ENCODE results near the gene KCNQ1.

The KCNQ1 gene

DNA sequence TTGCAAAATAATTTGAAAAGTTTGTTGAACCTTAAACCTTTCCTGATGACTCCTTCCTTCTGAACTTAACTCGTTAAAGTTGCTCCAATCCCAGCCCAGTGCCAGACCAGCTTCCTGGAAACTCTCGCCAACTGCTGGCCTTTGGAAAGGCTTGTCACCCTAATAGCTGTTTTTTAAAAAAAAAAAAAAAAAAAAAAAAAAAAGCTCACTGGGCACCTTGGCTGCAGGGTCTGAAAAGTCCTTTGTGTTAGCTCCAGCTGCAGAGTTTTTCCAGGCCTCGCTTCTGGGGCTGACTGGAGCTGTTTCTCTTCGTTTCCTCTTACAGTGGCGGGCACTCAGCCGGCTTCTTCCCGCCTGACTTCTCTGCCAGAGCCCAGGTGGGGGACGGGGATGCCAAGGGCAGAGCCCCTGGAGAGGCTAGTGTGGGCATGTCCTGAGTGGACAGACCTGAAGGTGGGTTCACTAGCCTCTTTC, 229.9 kb downstream of the KCNQ1 start:
- no peak for DNase-seq

DNA sequence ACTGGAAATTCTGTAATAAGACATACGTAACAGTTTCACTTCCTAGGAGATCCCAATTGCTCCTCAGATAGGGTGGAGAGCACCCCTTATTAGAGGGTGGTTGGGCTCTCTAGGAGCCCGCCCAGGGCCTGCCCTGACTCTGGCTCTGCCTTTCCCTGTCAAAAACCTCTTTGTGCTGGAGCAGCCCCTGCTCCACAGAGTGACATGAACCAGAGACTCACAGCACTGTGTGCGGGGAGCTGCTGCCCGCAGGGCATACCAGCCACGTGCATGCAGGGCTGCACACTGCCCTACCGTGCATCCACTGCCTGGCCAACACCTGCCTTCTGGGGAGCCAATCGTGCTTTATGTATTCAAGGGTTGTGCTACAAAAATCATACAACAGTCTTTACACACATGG, 230.7 kb downstream of the KCNQ1 start:
- no peak for DNase-seq

DNA sequence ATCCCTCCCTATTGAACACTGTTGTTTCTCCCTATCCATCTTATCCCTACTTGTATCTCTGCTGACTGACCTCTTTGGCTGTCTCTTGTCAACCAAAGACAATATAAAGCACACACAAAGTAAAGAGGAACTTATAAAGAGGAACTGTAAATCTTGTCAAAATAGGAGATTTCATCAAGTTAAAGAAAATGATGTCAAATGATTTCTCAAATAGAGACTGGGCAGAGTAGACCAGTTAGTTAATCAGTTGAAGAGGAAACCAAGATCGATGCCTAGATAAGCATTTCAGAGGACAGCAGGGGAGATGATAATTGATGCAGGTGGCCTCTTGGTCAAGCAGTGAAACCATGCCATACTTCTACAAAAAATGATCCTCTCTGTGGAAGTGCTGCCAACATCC, 232.3 kb downstream of the KCNQ1 start:
- DNase-seq: no peak

DNA sequence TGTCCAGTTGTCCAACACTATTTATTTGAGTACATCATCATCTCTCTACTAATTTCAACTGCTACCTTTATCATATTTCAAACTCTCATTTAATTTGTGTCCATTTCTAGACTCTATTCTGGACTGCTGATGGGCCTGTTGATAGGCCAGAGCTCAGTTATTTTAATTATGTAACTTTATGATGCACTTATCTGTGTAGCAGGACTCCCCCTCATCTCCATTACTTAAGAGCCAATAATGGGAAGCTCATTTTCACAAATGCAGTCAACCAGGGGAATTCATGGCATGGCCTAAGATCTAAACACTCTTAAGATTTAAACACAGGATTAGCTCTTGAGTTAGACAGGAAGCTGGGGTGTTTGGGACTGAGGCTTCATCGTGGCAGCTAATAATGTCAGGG, 233.6 kb downstream of the KCNQ1 start:
- DNase-seq: no peak

DNA sequence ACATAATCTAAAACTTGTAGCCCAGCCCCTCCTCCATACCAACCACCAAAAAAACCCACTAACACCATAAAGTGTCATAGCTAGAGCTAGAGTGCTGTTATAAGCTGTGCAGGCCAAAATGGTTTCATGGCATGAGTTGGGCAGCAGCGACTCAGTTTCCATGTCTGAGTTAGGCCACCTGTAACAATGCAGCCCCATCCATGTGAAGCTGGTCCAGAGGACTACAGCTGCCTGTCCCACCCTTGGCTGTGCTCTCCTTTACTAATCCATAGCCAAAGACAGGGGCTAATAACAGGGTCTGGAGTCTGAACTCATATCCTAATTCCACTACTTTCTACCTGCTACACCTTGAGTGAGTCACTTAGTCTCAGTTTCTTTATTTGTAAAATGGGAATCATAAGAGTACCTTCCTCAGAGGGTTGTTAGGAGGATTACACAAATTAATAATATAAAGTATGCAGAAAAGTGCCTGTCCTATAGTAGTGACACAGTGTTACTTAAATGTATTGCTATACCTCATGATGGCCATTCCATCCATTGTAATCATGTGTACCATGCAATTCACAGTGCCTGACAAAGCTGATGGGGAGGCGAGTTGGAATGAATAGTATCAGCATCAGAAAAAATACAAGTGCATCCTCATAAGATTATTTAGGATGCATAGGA, 234.3 kb downstream of the KCNQ1 start:
- DNase-seq: no peak

DNA sequence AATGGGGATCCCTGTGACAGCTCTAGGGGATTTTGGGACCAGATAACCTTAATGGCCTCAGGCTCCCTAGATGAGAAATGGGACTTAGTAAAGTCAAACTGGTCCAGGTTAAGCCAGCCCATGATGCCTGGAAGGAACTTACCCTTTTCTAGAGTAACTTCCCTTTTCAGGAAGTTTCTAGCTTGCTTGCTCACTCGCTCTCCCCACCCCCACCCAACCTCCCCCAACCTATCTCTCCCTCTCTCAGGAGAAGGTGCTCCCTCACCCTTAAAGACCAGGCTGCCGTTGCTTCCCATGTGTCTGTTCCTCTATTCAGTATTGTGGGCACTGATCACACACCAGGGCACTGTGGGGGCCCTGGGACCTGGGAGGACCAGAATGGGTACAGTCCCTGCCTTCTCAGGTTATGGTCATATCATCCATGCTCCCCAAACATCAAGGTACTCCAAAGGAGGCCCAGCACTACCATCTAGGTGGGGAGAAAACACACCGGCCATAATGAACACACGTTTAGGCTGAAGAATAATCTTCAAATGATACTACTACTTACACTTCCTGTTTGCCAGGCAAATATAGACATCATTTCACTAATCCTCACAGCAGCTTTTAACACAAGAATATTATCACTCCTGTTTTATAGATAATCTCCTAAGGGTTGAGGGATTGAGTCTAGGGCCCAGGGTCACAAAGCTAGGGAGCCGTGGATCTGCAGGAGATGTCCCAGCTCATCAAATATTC, 236.8 kb downstream of the KCNQ1 start:
- no peak for DNase-seq

DNA sequence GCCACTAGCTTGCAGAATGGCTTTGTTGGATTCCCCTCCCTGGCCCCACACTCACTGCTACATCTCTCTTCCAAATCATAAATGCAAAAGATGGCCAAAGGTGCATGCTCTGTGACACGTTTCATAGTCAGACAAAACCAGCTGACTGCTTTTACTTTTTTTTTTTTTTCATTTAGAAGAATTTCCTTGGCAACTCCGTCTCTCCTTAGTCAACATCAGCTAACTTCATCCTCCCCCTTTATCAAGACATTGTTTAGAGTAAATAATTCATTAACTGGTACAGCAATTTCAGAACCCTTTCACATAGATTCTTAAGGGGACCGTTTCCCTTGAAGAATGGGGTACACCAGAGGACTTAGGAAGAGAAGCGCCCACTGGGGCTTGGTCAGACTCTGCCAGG, 239.0 kb downstream of the KCNQ1 start:
- no peak for DNase-seq

DNA sequence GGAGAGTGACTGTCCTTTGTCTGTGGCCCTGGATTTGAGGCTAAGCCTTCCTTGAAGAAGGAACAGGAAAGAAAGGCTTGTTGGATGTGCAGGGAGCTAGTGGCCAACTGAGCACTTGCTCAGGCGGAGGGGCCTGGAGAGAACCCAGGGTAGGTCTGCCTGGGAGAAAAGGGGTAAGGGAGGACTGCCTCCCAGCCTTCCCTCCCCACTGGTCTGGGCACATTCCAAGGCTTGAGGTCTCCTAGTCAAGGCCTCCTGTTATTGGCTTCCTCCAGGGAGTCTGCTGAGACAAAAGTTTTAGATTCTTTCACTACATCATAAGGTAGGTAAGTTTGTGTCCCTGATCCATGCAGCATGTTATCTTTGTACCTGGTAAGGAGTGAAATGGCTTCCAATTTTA, 239.8 kb downstream of the KCNQ1 start:
- DNase-seq: no peak

DNA sequence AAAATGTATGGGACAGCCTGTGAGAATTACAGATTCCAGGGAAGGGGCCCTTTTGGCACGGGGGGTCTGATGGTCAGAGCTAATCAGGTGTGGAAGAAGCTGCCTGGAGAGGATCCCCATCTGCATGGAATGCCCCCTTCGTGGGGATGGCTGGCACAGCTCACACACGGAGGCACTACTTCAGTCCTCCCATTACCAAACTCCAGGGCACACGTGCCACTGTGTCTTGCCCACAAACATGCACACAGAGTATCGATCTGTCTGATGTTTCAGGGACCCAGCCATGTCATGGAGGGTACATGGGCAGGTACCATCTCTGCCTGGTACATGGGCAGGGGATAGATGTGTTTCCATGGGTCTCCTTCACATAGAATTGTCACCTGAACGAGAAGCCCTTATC, 240.2 kb downstream of the KCNQ1 start:
- DNase-seq: no peak

DNA sequence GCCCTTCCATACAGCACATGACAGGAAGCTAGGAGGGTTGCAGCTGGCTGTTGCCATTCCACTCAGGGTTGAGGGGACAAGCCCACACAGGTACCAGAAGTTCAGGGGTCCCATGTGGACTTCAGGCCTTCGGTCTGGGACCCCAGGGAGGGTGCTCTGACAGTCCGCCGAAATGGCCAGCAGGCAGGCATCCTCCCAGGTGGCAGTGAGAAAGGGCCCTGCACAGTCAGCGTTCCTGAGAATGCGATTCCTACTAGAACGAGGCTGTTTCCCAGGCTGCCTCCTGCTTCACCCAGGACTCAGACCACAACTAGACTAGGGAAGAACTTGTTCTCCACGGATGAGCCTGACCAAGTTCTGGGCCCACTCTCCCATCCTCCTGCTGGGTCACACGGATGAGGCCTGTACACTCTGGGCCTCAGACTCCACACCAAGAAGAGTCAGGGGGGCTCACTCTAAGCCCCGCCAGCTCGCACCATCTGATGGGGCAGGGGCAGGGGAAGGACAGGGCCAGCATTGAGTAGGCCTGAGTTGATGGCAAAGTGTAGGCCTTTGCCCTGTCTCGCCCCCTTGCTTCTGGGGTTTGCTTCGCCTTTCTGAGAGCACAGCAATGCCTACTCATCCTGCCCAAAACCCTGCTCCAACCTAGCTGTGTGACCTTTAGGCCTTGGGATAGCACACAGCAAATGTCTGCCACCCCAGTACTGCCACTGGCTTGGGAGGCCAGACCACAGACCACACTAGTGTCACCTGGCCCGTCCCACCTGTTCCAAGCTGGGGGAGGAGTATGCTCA, 241.0 kb downstream of the KCNQ1 start:
- no peak for DNase-seq

DNA sequence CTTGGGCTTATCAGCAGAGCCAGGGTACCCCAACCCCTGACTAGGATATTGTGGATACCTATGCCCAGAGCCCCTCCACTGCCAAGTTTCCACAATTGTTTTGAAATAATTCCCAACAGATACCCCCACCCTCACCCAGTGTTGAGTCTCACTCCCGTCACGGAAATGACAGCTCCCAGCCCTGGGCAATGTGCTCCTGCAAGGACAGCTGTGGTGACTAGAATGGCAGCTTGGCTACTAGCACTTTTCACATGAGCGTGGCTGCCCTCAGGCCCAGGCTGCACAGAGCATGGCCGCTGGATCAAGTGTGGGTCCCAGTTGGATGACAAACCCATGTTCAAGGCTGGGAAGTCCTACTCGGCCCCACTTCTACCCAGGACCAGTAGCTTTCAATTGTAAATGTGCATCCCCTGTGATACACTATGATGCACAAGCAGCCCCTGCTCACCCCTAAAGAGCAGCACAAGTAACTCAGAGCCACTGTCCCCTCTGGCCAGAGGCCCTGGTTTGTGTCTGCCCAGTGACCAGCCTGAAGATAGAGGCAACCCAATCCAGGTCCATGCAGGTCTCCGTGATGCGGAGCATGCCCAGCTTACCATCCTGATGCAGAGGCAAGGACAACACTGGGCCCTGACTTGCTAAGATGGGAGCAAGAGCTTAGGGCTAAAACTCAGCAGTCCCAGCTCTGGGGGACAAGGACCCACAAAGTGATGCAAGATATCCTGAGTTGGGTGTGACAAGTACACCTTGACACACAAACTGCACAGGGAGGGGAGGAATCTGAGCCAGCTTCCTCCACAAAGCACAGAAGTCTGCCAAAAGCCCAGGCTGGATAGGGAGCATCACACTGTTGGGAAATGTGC, 241.8 kb downstream of the KCNQ1 start:
- DNase-seq: no peak

DNA sequence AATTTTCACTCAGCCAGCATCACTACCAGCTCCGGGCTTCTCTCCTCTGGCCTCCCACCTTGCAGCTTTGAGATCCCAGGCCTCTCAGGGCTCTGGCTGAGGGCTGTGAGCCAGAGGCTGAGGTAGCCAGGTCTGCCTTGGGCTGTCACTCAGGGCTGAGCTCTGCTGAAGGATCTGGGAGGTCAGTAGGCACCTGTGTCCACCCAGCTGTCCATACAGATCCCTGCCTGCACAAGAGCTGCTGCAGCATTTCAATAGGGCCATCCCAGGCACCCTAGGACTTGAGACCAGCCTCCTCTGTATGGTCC, 242.4 kb downstream of the KCNQ1 start:
- no peak for DNase-seq

DNA sequence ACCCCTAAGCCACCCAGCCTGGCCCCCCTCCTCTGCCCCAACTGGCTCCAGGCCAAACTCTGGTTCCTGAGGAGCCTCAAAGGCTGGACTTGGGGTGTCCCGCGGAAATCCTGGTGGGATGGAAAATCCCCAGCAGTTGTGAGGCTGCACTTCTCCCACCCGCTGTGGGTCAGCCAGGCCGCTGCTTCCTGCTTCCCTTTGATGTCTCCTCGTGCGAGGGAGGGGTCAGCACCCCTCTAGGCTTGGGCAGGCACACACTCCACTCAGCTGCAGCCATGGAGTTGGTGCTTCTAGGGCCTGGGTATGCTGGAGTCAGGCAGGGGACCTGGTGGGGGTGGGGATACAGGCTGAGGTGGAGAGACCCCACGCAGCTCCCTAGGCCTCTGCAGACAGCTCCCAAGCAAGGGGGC, 243.0 kb downstream of the KCNQ1 start:
- no peak for DNase-seq

DNA sequence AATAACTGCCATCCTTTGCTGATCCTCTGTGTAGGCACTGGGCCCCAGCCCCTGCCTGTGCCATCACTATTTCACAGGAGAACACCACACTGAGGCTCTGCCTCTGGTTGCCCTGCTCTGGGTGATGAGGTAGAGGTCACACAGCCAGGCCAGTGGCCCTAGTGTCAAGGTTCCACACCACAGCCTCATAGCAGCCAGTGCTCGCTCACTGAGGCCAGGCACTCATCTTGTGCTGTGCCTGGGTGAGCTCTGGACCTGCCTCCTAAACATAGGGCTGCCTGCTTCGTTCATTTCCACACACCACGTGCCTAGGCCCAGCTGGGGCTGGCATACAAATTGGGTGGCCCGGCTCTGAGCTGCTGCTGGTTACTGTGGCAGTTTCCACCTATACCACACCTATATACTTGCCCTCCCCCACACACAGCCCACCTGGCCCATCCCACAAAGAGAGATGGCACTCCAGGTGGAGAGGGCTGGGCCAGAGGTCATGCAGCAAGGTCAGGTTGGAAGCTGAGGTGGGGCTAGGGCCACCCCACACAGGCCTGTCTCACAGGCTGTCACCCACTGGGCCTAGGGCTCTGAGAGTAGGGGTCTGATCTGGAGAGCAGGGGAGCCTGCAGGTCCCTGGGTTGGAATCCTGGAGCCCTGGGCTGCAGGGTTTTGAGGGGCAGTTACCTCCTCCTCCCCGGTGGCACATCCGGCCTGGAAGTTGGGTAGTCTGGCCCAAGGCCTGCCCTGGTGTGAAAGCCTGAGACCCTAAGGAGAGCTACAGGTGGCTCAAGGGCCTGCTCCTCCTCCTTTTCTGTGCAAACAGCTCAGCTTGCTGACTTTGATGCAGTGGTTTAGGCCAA, 243.8 kb downstream of the KCNQ1 start:
- no peak for DNase-seq

DNA sequence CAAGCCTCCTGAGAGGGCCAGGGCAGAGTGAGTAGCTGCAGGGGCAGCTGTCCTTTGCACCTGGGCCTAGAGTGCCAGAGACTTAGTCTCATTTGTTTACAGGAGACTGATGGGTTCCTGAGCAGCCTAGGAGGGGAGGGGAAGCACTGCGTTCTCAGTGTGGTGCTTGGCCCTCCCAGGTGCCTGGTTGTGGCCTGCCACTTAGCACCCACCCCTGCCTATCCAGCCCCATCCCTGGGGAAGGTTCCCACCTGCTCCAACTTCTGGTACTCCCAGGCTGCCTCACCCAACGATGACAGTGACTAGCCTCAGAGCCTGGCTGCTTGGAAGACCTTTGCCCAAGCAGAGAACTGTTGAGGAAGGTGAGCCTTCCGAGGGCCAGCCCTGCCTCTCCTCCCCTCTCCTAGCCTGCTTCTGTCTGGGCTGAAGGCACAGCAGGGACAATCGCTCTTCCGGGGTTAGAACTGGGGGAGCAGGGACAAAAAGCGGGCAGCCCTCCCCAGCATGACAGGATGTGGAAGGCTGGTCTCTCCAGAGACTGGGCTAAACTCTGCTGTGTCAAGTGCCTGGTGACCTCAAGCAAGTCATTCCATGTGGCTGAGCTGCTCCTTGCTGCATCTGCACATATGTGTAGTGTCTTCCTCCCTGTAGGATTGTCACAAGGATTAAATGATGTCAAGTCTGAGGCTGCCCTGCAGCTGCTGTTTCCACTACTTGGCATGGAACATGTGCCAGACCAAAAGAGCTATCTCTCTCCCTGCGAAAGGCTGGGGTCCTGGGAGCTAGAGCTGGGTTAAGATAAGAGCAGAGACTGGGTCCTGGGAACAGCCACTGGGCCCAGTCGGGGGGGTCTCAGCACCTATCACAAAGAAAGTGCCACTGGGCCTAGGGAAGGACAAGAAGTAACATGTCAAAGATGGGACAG, 245.1 kb downstream of the KCNQ1 start:
- DNase-seq: no peak

DNA sequence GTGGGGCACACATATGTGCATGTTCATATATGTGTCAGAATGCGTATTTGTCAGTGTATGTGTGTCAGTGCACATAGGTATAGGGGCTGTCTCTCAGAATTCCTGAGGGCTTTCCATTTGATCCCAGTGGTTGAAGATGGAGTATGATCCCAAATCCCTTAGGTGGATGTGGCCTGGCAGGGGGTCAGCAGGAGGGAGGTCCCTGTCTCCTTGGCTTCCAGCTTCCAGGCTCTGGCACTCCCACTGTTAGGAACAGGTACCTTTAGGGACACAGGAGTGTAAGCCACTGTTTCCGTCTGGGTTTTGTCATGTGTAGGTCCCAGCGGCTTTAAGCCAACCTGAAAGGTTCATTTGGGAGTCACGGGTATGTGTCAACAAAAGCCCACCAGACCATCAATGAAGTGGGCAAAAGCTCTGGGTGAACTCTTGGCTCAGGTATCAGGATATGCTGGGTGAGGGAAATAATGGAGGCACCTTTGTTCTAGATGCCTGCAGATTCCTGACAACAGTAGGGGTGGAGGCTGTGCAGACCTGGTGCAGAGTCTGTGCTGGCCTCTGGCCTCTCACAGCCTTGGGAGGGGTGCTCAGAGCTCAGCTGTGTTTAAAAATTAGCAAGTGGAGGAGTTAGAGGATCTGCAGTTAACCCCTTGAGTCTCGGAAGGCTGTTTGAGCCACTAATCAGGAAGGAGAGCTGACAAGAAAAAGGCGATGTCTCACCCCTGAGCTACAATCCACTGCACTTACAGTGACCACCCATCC, 246.0 kb downstream of the KCNQ1 start:
- DNase-seq: no peak

DNA sequence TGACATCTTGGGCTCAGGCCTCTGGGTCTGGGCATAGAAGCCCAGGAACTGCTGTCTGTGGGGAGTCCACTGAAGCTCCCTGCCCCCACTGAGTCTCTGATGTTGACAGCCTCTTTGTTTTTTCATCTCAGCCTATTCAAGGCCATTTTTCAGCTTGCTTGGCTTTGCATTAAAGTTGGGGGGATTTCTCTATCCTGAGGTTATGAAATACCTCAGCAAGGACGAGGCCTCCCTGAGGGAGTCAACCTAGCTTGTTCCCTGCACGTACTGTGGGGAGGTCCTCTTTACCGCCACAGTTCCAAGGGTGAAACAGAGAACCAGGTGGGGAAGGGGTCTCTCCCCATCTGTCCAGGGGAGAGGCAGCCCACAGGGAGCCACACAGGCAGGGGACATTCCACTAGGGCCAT, 246.6 kb downstream of the KCNQ1 start:
- no peak for DNase-seq

DNA sequence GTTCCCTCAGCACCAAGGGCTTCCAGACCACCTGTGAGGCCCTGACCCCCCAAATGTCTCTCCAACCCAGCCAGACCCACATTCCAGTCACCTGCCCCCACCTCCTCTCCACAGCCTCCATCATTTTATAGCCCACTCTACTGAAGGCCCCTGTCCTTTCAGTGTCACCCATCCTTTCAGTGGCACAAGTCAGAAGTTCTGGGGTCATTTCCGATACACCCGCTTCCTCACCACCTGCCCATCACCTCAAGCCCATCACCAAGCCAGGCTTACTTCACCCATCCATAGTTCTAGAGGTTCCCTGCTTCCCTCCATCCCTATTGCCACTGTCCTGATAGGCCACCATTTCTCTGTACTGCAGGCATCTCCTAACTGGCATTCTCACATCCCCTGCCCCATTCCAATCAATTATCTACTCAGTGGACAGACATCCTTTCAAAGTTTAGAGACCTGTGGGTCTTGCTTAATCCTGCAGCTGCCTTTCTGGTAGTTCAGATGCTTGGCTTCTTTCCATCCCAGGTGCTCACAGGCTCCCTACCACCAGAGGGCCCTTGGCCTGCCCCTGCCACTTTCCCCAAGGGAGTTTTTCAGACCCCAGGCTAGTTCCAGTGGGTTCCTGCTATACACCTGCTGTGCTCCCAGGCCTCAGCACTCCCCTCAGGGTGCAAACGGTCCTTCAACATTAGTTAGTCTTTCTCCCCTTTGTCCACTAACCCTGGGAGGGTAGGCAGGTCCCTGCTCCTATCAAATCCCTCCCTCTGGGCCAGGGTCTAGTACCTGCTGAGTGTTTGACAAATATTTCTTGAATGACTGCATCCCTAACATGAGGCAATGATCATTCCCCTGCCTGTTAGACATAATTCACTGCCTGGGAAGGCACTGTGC, 247.4 kb downstream of the KCNQ1 start:
- no peak for DNase-seq

Measured in activated naive CD4-positive, alpha-beta T cell (primary cell).